ENCODE results near the gene CYP24A1. TPM values are rescaled to one million over a fixed set of nuclear protein-coding genes. Genes with fewer than 3 reads are reported as not detected.
A peak's percentile ranks its signal among the peaks of the same experiment; 100 is the strongest.

CYP24A1 gene
- total RNA-seq, 4 donors from 2014 or later = not detected

- Histone ChIP-seq H3K4me1 (peaks cover 0 to 6% (median 0%) of the 10 kb centered on the region in 4 donors), H3K27ac (peak overlapping the region; percentile 43 to 53 (median 50)), H3K36me3 (no peaks in the 10 kb centered on the region), H3K27me3 (no peaks in the 10 kb centered on the region), H3K9me3 (no peaks in the 10 kb centered on the region), H3K4me3 (no peak overlapping the region)
- WGBS, 2 donors (ENCODE audit: low coverage in 1 of 2) = 84 to 93% methylated on average over 8 to 10 of the region's 10 CpGs
- intact Hi-C loops (cut with DNase I; ENCODE audit: low total_unique reads) (no loop called here), in situ Hi-C loops (cut with MboI; ENCODE audit: low pct_ligation_motif_present in 1 of 4, low pct_unique_long_range_greater_than_20kb in 1 of 4, low sequenced_read_pairs in 3 of 4) (loop anchor here in 2 of 4 donors (25.0 kb wide), 1 partner anchor 514 kb away; no protein-coding TSS in a partner anchor)
- TF ChIP-seq CTCF (IDR thresholded peaks at IDR 0.05) (no peak), POLR2AphosphoS5 (IDR thresholded peaks at IDR 0.05) (no peak), EP300 (IDR thresholded peaks at IDR 0.05; ENCODE audit: low read depth) (no peak), POLR2A (IDR thresholded peaks at IDR 0.05) (no peak)
- DNase-seq = no peak
Observed at GRCh38 chr20:54122681-54123586, 50.9 kb downstream of the CYP24A1 start.

- no peak overlapping the region for H3K27ac ChIP-seq
- H3K27me3 ChIP-seq = no peaks in the 10 kb centered on the region
- H3K4me1 ChIP-seq = peaks cover 0 to 6% (median 0%) of the 10 kb centered on the region in 4 donors
- DNase-seq = no peak
- 65 to 71% methylated on average over 1 of the region's 1 CpG for WGBS, 2 donors (ENCODE audit: low coverage in 1 of 2)
- no peaks in the 10 kb centered on the region for H3K36me3 ChIP-seq
- H3K4me3 ChIP-seq = no peak overlapping the region
- TF ChIP-seq EP300 (IDR thresholded peaks at IDR 0.05; ENCODE audit: low read depth) = no peak
- TF ChIP-seq CTCF (IDR thresholded peaks at IDR 0.05) = no peak
- TF ChIP-seq POLR2AphosphoS5 (IDR thresholded peaks at IDR 0.05) = no peak
- TF ChIP-seq POLR2A (IDR thresholded peaks at IDR 0.05) = no peak
- no peaks in the 10 kb centered on the region for H3K9me3 ChIP-seq
- in situ Hi-C loops (cut with MboI; ENCODE audit: low pct_ligation_motif_present in 1 of 4, low pct_unique_long_range_greater_than_20kb in 1 of 4, low sequenced_read_pairs in 3 of 4) (loop anchor here in 2 of 4 donors (25.0 kb wide), 1 partner anchor 515 kb away; no protein-coding TSS in a partner anchor), intact Hi-C loops (cut with DNase I; ENCODE audit: low total_unique reads) (no loop called here)
Observed at GRCh38 chr20:54122189-54122588, 51.6 kb downstream of the CYP24A1 start.

GRCh38 chr20:54119744-54120143 is 54.0 kb downstream of the CYP24A1 start:
- in situ Hi-C loops (cut with MboI; ENCODE audit: low pct_ligation_motif_present in 1 of 4, low pct_unique_long_range_greater_than_20kb in 1 of 4, low sequenced_read_pairs in 3 of 4) (loop anchor here in 2 of 4 donors (25.0 kb wide), 1 partner anchor 518 kb away; no protein-coding TSS in a partner anchor), intact Hi-C loops (cut with DNase I; ENCODE audit: low total_unique reads) (no loop called here)
- Histone ChIP-seq H3K27me3 (no peaks in the 10 kb centered on the region), H3K4me1 (peaks cover 0 to 22% (median 12%) of the 10 kb centered on the region in 4 donors), H3K27ac (no peak overlapping the region), H3K36me3 (no peaks in the 10 kb centered on the region), H3K9me3 (no peaks in the 10 kb centered on the region), H3K4me3 (no peak overlapping the region)
- WGBS, 2 donors (ENCODE audit: low coverage in 1 of 2) = 58% methylated on average over 2 of the region's 2 CpGs; no CpG with 5 or more reads in 1 of the 2 donors
- no peak for DNase-seq
- no peak for TF ChIP-seq POLR2A (IDR thresholded peaks at IDR 0.05)
- TF ChIP-seq EP300 (IDR thresholded peaks at IDR 0.05; ENCODE audit: low read depth) = no peak
- no peak for TF ChIP-seq CTCF (IDR thresholded peaks at IDR 0.05)
- TF ChIP-seq POLR2AphosphoS5 (IDR thresholded peaks at IDR 0.05) = no peak

- TF ChIP-seq POLR2AphosphoS5 (IDR thresholded peaks at IDR 0.05) = no peak
- TF ChIP-seq EP300 (IDR thresholded peaks at IDR 0.05; ENCODE audit: low read depth) = no peak
- TF ChIP-seq POLR2A (IDR thresholded peaks at IDR 0.05) = no peak
- TF ChIP-seq CTCF (IDR thresholded peaks at IDR 0.05) = no peak
- intact Hi-C loops (cut with DNase I; ENCODE audit: low total_unique reads) = no loop called here
- WGBS, 2 donors (ENCODE audit: low coverage in 1 of 2) = 78 to 83% methylated on average over 5 to 9 of the region's 9 CpGs
Observed at GRCh38 chr20:54118220-54119001, 55.4 kb downstream of the CYP24A1 start.

More at GRCh38 chr20:54118220-54119001, 55.4 kb downstream of the CYP24A1 start:
- DNase-seq = no peak
- Histone ChIP-seq H3K4me3 (no peak overlapping the region), H3K27me3 (no peaks in the 10 kb centered on the region), H3K36me3 (no peaks in the 10 kb centered on the region), H3K9me3 (no peaks in the 10 kb centered on the region), H3K4me1 (peaks cover 0 to 27% (median 18%) of the 10 kb centered on the region in 4 donors), H3K27ac (no peak overlapping the region)
- in situ Hi-C loops (cut with MboI; ENCODE audit: low pct_ligation_motif_present in 1 of 4, low pct_unique_long_range_greater_than_20kb in 1 of 4, low sequenced_read_pairs in 3 of 4) = loop anchor here in 2 of 4 donors (25.0 kb wide), 1 partner anchor 519 kb away; no protein-coding TSS in a partner anchor
